GM12864 (cell line): ENCODE measurements around the gene RNF7.

Source experiments
- DNase-seq: peaks from one replicate; pipeline ENCODE4 v3.0.0-alpha.2; 2011; ENCODE audit warnings: low read depth
- H3K4me3 ChIP-seq: 2 replicates; pipeline ENCODE4 v1.5.1; 2011; ENCODE audit warnings: mild to moderate bottlenecking, low read depth, low read length, control low read depth
- CTCF ChIP-seq: IDR thresholded peaks from 2 replicates; pipeline ENCODE4 v1.5.1; 2011; ENCODE audit warnings: low read depth, mild to moderate bottlenecking, moderate library complexity, low read length, control low read depth, inconsistent platforms; ENCODE audit errors: missing control alignments

RNF7 gene

GRCh38 chr3:141764986-141765385 is 26.9 kb downstream of the RNF7 start:
- no peak for TF ChIP-seq CTCF
- no peak for DNase-seq
- H3K4me3 ChIP-seq, result no peak overlapping the region

GRCh38 chr3:141767066-141767465 is 29.0 kb downstream of the RNF7 start:
- TF ChIP-seq CTCF, result no peak
- H3K4me3 ChIP-seq, result no peak overlapping the region

GRCh38 chr3:141769221-141769894 is 31.3 kb downstream of the RNF7 start:
- TF ChIP-seq CTCF, result no peak
- no peak for DNase-seq
- H3K4me3 ChIP-seq, result no peak overlapping the region

More at GRCh38 chr3:141767066-141767465, 29.0 kb downstream of the RNF7 start:
- DNase-seq, result no peak

- TF ChIP-seq CTCF, result no peak
- no peak for DNase-seq
- H3K4me3 ChIP-seq, result no peak overlapping the region
These were observed 35.6 kb downstream of the RNF7 start for GRCh38 chr3:141773676-141774075.

GRCh38 chr3:141776376-141776775 is 38.3 kb downstream of the RNF7 start:
- TF ChIP-seq CTCF, result no peak

GRCh38 chr3:141776885-141777284 is 38.8 kb downstream of the RNF7 start:
- no peak overlapping the region for H3K4me3 ChIP-seq
- DNase-seq, result no peak
- TF ChIP-seq CTCF, result no peak

More at GRCh38 chr3:141776376-141776775, 38.3 kb downstream of the RNF7 start:
- H3K4me3 ChIP-seq, result no peak overlapping the region
- no peak for DNase-seq
